IMR-90 (cell line): ENCODE measurements around the gene NUDT12. TPM values are rescaled to one million over a fixed set of nuclear protein-coding genes. Genes with fewer than 3 reads are reported as not detected.

Source experiments
- ATAC-seq: fragments of 200-7000 bp; cut with Tn5 transposase; 2 replicates; pipeline ENCODE4 v1.9.1; 2020; ENCODE audit warnings: low read depth, mild to moderate bottlenecking, moderate library complexity
- BruUV-seq: library from RNA; stranded (reverse); fragments of 400-500 nt; replicated peaks from 2 replicates; lab custom pipeline; 2021; lab: Mats Ljungman, UMichigan
- CTCF ChIA-PET: fragments of 300-600 bp; formaldehyde crosslinking; extraction: SDS; loops from one replicate; lab custom pipeline; 2021; ENCODE audit warnings: antibody characterized with exemption; lab: Yijun Ruan, JAX
- POLR2A ChIA-PET: fragments of 300-600 bp; sonication (Branson Sonifier 250); formaldehyde crosslinking; loops from one replicate; lab custom pipeline; 2022; ENCODE audit warnings: antibody characterized with exemption; ENCODE audit not compliant: unreplicated experiment; lab: Charles Lee
- DNase-seq: peaks from one replicate; pipeline ENCODE4 v3.0.0; 2013
- H2AFZ ChIP-seq: replicated peaks from 2 replicates; pipeline ENCODE3; 2013; ENCODE audit warnings: low read length, mild to moderate bottlenecking; ENCODE audit not compliant: poor library complexity
- H2AK5ac ChIP-seq: 2 replicates; pipeline ENCODE4 v1.6.1; 2013; ENCODE audit warnings: low read depth, low read length, inconsistent platforms
- H2AK9ac ChIP-seq: replicated peaks from 2 replicates; pipeline ENCODE3; 2013; ENCODE audit warnings: mild to moderate bottlenecking, low read depth, low read length, moderate library complexity; ENCODE audit not compliant: poor library complexity
- H2BK120ac ChIP-seq: 2 replicates; pipeline ENCODE4 v1.6.1; 2013; ENCODE audit warnings: low read depth, low read length, inconsistent platforms
- H2BK15ac ChIP-seq: 3 replicates; pipeline ENCODE4 v1.6.1; 2013; ENCODE audit warnings: low read depth, low read length, inconsistent platforms
- H2BK20ac ChIP-seq: 2 replicates; pipeline ENCODE4 v1.6.1; 2013; ENCODE audit warnings: low read depth, mild to moderate bottlenecking, inconsistent platforms, low read length, moderate library complexity
- H2BK5ac ChIP-seq: 2 replicates; pipeline ENCODE4 v1.6.1; 2013; ENCODE audit warnings: mild to moderate bottlenecking, low read depth, low read length, inconsistent platforms; ENCODE audit not compliant: poor library complexity, severe bottlenecking
- H3K14ac ChIP-seq: replicated peaks from 2 replicates; pipeline ENCODE4 v1.6.1; 2013; ENCODE audit warnings: low read depth, low read length, inconsistent platforms
- H3K18ac ChIP-seq: 2 replicates; pipeline ENCODE4 v1.6.1; 2013; ENCODE audit warnings: low read depth, low read length, control low read depth
- H3K23ac ChIP-seq: 2 replicates; pipeline ENCODE4 v1.6.1; 2013; ENCODE audit warnings: low read depth, low read length, inconsistent platforms
- H3K27ac ChIP-seq: 2 replicates; pipeline ENCODE4 v1.5.1; 2013; ENCODE audit warnings: mild to moderate bottlenecking, control low read depth, low read length; ENCODE audit not compliant: insufficient read depth
- H3K27me3 ChIP-seq: 2 replicates; pipeline ENCODE4 v1.6.1; 2013; ENCODE audit warnings: low read length; ENCODE audit not compliant: control insufficient read depth, insufficient read depth
- H3K36me3 ChIP-seq: 2 replicates; pipeline ENCODE4 v1.6.1; 2013; ENCODE audit warnings: low read length, mixed read lengths; ENCODE audit not compliant: control insufficient read depth, insufficient read depth
- H3K4ac ChIP-seq: 2 replicates; pipeline ENCODE4 v1.6.1; 2013; ENCODE audit warnings: low read depth, low read length, inconsistent platforms
- H3K4me1 ChIP-seq: 2 replicates; pipeline ENCODE4 v1.6.1; 2013; ENCODE audit warnings: low read length, mixed read lengths; ENCODE audit not compliant: control insufficient read depth, insufficient read depth
- H3K4me2 ChIP-seq: 2 replicates; pipeline ENCODE4 v1.6.1; 2013; ENCODE audit warnings: low read depth, mild to moderate bottlenecking, control low read depth, low read length, moderate library complexity
- H3K4me3 ChIP-seq: 2 replicates; pipeline ENCODE4 v1.5.1; 2013; ENCODE audit warnings: low read depth, mild to moderate bottlenecking, control low read depth, low read length, moderate library complexity; ENCODE audit not compliant: insufficient read depth
- H3K56ac ChIP-seq: 2 replicates; pipeline ENCODE4 v1.6.1; 2013; ENCODE audit warnings: low read length, inconsistent platforms; ENCODE audit not compliant: insufficient read depth; ENCODE audit errors: extremely low read depth
- H3K79me1 ChIP-seq, 2 experiments: 2 replicates each; pipeline ENCODE4 v1.6.1; 2013; ENCODE audit warnings: low read length in 2 of 2, inconsistent platforms in 1 of 2, low read depth in 1 of 2
- H3K9ac ChIP-seq: 2 replicates; pipeline ENCODE4 v1.6.1; 2013; ENCODE audit warnings: low read depth, low read length, control low read depth
- H3K9me1 ChIP-seq: 2 replicates; pipeline ENCODE4 v1.6.1; 2013; ENCODE audit warnings: low read length, inconsistent platforms; ENCODE audit not compliant: insufficient read depth
- H3K9me3 ChIP-seq: 2 replicates; pipeline ENCODE4 v1.6.1; 2013; ENCODE audit warnings: low read length; ENCODE audit not compliant: control insufficient read depth, insufficient read depth
- H4K20me1 ChIP-seq: 2 replicates; pipeline ENCODE4 v1.6.1; 2013; ENCODE audit warnings: low read length, inconsistent platforms; ENCODE audit not compliant: insufficient read depth
- H4K5ac ChIP-seq: 2 replicates; pipeline ENCODE4 v1.6.1; 2013; ENCODE audit warnings: mild to moderate bottlenecking, low read depth, low read length, control low read depth
- H4K8ac ChIP-seq, 2 experiments: 2 replicates each; pipeline ENCODE4 v1.6.1; 2013; ENCODE audit warnings: low read depth in 2 of 2, low read length in 2 of 2, control low read depth in 1 of 2, inconsistent platforms in 1 of 2
- H4K91ac ChIP-seq: 2 replicates; pipeline ENCODE4 v1.6.1; 2013; ENCODE audit warnings: low read depth, low read length, inconsistent platforms; ENCODE audit not compliant: insufficient read depth
- BHLHE40 ChIP-seq: fragments of 150-350 bp; IDR thresholded peaks from 2 replicates; pipeline ENCODE4 v1.6.1; 2016; ENCODE audit warnings: mild to moderate bottlenecking, low read depth, low read length
- CEBPB ChIP-seq: IDR thresholded peaks from 2 replicates; pipeline ENCODE4 v1.6.1; 2012; ENCODE audit warnings: low read depth, low read length, improper control_type of control experiment
- CHD1 ChIP-seq: IDR thresholded peaks from 2 replicates; pipeline ENCODE4 v1.6.1; 2012; ENCODE audit warnings: low read depth, low read length, improper control_type of control experiment
- CTCF ChIP-seq: conservative IDR thresholded peaks from 2 replicates; pipeline ENCODE4 v1.5.1; 2012; ENCODE audit warnings: mild to moderate bottlenecking, low read depth, low read length, improper control_type of control experiment
- ELK1 ChIP-seq: fragments of 150-350 bp; IDR thresholded peaks from 2 replicates; pipeline ENCODE4 v1.6.1; 2016; ENCODE audit warnings: low read depth, mild to moderate bottlenecking, low read length, moderate library complexity, borderline replicate concordance
- FOS ChIP-seq: fragments of 150-350 bp; IDR thresholded peaks from 2 replicates; pipeline ENCODE4 v1.6.1; 2016; ENCODE audit warnings: low read depth, low read length
- MXI1 ChIP-seq: IDR thresholded peaks from 2 replicates; pipeline ENCODE4 v1.6.1; 2012; ENCODE audit warnings: low read depth, mild to moderate bottlenecking, low read length, moderate library complexity, borderline replicate concordance
- NFE2L2 ChIP-seq: fragments of 150-350 bp; IDR thresholded peaks from 2 replicates; pipeline ENCODE4 v1.6.1; 2016; ENCODE audit warnings: low read depth, mild to moderate bottlenecking, low read length
- POLR2A ChIP-seq: IDR thresholded peaks from 2 replicates; pipeline ENCODE4 v1.6.1; 2012; ENCODE audit warnings: mild to moderate bottlenecking, low read depth, low read length
- RAD21 ChIP-seq: IDR thresholded peaks from 2 replicates; pipeline ENCODE4 v1.6.1; 2012; ENCODE audit warnings: low read length, improper control_type of control experiment
- RCOR1 ChIP-seq: IDR thresholded peaks from 2 replicates; pipeline ENCODE4 v1.6.1; 2012; ENCODE audit warnings: mild to moderate bottlenecking, low read length, improper control_type of control experiment; ENCODE audit not compliant: insufficient replicate concordance
- RFX5 ChIP-seq: IDR thresholded peaks from 2 replicates; pipeline ENCODE4 v1.8.0; 2012; ENCODE audit warnings: low read depth, mild to moderate bottlenecking, low read length, moderate library complexity
- SMC3 ChIP-seq: fragments of 150-350 bp; IDR thresholded peaks from 2 replicates; pipeline ENCODE4 v1.6.1; 2016; ENCODE audit warnings: low read depth, mild to moderate bottlenecking, antibody characterized with exemption, low read length, moderate library complexity
- USF2 ChIP-seq: fragments of 150-350 bp; IDR thresholded peaks from 2 replicates; pipeline ENCODE4 v1.6.1; 2017; ENCODE audit warnings: mild to moderate bottlenecking, antibody characterized with exemption, low read length, low read depth
- WGBS, 2 experiments: methylation state at CpG; one replicate each; pipeline versions ENCODE4 v1.1.5 to v1.1.7; 2013; ENCODE audit warnings: missing lambda C conversion rate in 2 of 2; ENCODE audit not compliant: insufficient read length in 1 of 2; ENCODE audit errors: extremely low coverage in 2 of 2; 5-methylcytosine and 5-hydroxymethylcytosine counted together
- dilution Hi-C: fragments of 300-500 bp; cut with HindIII; formaldehyde crosslinking; loops from one replicate; pipeline ENCODE4 v1.14.3; 2018; ENCODE audit warnings: low sequenced_read_pairs; ENCODE audit not compliant: unreplicated experiment
- in situ Hi-C: fragments of 300-500 bp; cut with MboI; formaldehyde crosslinking; loops from 3 replicates; pipeline ENCODE4 v1.14.3; 2019; ENCODE audit warnings: low sequenced_read_pairs, inconsistent platforms, mixed read lengths
- intact Hi-C: fragments of 100-400 bp; cut with micrococcal nuclease; formaldehyde crosslinking; loops from 2 replicates; pipeline ENCODE4 v1.10.0; 2022
- polyA plus RNA-seq, 3 experiments: library from polyadenylated mRNA; depleted of rRNA; stranded (reverse); fragments of >200 nt; gene quantifications; 2 replicates each; pipeline ENCODE4 v1.2.3, GENCODE V29; 2012; ENCODE audit warnings: low replicate concordance in 1 of 3
- total RNA-seq: library from RNA; depleted of rRNA; stranded (reverse); fragments of >200 nt; gene quantifications from 2 replicates; pipeline ENCODE4 v1.2.3, GENCODE V29; 2012

The NUDT12 gene
- total and polyA plus RNA-seq, 2 of the 4 experiments (the other 2 are of a cell fraction): 3.7 to 5.9 TPM

GRCh38 chr5:103539376-103540330, 22.9 kb downstream of the NUDT12 start:
- H3K9me3 ChIP-seq: no peaks in the 10 kb centered on the region
- dilution Hi-C loops: no loop called here
- no peak for TF ChIP-seq RAD21
- TF ChIP-seq ELK1: no peak
- no peak for TF ChIP-seq BHLHE40
- no peak for TF ChIP-seq RCOR1
- TF ChIP-seq POLR2A: no peak
- no peak for TF ChIP-seq USF2
- no peak for TF ChIP-seq NFE2L2
- TF ChIP-seq SMC3: no peak
- TF ChIP-seq CTCF: no peak
- no peak for TF ChIP-seq FOS
- TF ChIP-seq MXI1: no peak
- no peak for TF ChIP-seq CEBPB
- TF ChIP-seq CHD1: no peak
- TF ChIP-seq RFX5: no peak

More at GRCh38 chr5:103539376-103540330, 22.9 kb downstream of the NUDT12 start:
- Histone ChIP-seq H3K4me1 (no peaks in the 10 kb centered on the region), H3K4ac (no peak overlapping the region), H2AFZ (no peak overlapping the region), H3K14ac (no peak overlapping the region), H4K91ac (no peak overlapping the region), H3K27ac (no peak overlapping the region), H2BK120ac (no peak overlapping the region), H2BK15ac (no peak overlapping the region), H4K20me1 (no peaks in the 10 kb centered on the region), H3K79me1 (no peaks in the 10 kb centered on the region), H3K9ac (no peak overlapping the region), H2AK5ac (no peak overlapping the region), H3K36me3 (no peaks in the 10 kb centered on the region), H3K4me2 (no peak overlapping the region), H3K18ac (no peak overlapping the region), H3K56ac (no peak overlapping the region), H3K27me3 (no peaks in the 10 kb centered on the region), H4K8ac (no peak overlapping the region), H2BK5ac (no peak overlapping the region), H3K9me1 (no peaks in the 10 kb centered on the region), H3K23ac (no peak overlapping the region), H4K5ac (no peak overlapping the region), H3K4me3 (no peak overlapping the region), H2AK9ac (no peak overlapping the region), H2BK20ac (no peak overlapping the region)
- BruUV-seq: no TSS peak
- ATAC-seq: no peak
- no CpG with 5 or more reads among the region's 3 CpGs for whole genome bisulfite sequencing, 2 experiments
- no peak for DNase-seq
- ChIA-PET CTCF (no interaction called here), POLR2A (interaction anchor here (0.6 kb wide), 1 partner anchor 116 kb away, joined by 3 read pairs; no protein-coding TSS in a partner anchor)
- intact Hi-C loops: no loop called here
- in situ Hi-C loops: no loop called here
